Coronary artery (tissue), 2 donors: ENCODE results near the gene MKKS.

Experiments
- DNase-seq: peaks from one replicate; pipeline ENCODE4 v3.0.0-alpha.2; 2017; ENCODE audit warnings: low spot score
- H3K27ac ChIP-seq, 2 donors: fragments of 200-600 bp; sonication (generic); one replicate each; pipeline ENCODE4 v1.5.1; 2016 to 2019
- H3K4me3 ChIP-seq: fragments of 200-600 bp; sonication (generic); 2 replicates; pipeline ENCODE4 v1.5.1; 2016; ENCODE audit warnings: mild to moderate bottlenecking, moderate library complexity
- TF ChIP-seq, protein P1 (sequence below): fragments of 200-600 bp; sonication (generic); IDR thresholded peaks from one replicate; pipeline ENCODE4 v1.5.1; 2019; ENCODE audit warnings: antibody characterized with exemption

MKKS gene

DNA sequence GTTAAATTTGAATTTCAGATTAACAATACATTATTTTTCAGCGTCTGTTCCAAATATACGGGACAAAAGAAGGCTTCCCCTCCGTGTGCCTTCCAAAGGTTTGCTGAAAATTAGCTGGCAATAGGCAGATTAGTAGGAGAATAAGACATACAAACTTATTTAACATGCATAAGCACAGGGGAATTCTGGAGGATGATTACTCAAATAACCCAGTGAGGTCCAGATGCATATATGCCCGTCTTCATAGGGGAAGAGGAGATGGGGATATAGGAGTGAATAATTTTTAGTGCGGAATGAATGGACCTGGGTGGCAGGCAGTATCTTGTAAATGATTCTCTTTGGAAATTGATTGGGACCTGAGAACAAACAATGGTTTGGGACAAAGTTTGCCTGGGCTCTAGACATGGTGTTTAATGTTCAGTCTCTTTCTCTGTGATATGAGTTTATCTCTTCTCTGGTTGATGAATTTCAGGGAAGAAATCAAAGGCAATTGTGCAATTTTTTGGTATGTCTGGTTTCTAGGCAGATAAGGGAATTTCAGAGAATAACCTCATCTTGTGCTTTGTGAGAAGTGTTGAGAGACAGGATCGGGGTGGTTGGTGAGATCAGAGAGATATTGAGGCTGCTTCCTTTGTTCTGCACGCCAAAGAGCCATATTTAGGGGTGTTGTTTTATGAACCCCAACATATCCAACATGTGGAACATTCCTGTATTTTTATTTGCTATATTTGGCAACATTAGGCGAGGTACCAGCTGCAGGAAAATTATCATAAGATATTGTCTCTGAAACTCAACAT is 63.7 kb downstream of the MKKS start:
- Histone ChIP-seq H3K27ac (no peak overlapping the region), H3K4me3 (no peak overlapping the region)
- TF ChIP-seq, protein P1, sequence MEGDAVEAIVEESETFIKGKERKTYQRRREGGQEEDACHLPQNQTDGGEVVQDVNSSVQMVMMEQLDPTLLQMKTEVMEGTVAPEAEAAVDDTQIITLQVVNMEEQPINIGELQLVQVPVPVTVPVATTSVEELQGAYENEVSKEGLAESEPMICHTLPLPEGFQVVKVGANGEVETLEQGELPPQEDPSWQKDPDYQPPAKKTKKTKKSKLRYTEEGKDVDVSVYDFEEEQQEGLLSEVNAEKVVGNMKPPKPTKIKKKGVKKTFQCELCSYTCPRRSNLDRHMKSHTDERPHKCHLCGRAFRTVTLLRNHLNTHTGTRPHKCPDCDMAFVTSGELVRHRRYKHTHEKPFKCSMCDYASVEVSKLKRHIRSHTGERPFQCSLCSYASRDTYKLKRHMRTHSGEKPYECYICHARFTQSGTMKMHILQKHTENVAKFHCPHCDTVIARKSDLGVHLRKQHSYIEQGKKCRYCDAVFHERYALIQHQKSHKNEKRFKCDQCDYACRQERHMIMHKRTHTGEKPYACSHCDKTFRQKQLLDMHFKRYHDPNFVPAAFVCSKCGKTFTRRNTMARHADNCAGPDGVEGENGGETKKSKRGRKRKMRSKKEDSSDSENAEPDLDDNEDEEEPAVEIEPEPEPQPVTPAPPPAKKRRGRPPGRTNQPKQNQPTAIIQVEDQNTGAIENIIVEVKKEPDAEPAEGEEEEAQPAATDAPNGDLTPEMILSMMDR, result no peak
- DNase-seq, result no peak

DNA sequence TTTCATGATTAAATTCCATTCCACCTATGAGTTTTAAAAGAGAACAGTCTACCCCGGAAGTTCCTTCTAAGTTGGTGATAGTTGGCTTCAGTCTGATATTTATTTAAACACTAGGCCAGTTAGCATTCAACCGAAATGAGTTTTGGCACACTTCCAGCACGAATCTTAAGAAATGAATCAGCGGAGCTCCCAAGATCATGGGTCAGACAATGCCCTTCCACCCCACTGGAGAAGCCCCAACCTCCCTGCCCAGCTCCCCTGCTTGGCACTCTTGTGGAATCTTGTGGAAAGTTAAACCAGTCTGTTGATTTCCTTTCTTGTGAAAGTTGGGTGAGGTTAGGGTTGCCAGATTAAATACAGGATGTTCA is 64.3 kb downstream of the MKKS start:
- no peak for DNase-seq
- TF ChIP-seq, protein P1, result no peak
- no peak overlapping the region for H3K27ac ChIP-seq
- H3K4me3 ChIP-seq, result no peak overlapping the region

DNA sequence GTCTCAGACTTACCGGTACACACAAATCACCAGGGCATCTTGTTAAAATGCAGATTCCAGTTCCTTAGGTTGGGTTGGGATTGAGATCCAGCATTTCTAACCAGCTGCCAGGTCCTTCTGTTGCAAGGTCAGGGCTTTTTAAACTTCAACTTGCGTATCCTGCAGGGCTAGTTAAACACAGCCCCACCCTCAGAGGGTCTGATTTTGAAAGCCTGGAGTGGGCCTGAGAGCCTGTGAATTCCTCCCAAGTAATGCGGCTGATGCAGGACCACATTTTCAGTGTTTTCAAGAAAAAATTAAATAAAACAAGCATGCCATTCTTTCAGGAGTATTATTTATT is 65.3 kb downstream of the MKKS start:
- H3K4me3 ChIP-seq, result no peak overlapping the region
- TF ChIP-seq, protein P1, result no peak

DNA sequence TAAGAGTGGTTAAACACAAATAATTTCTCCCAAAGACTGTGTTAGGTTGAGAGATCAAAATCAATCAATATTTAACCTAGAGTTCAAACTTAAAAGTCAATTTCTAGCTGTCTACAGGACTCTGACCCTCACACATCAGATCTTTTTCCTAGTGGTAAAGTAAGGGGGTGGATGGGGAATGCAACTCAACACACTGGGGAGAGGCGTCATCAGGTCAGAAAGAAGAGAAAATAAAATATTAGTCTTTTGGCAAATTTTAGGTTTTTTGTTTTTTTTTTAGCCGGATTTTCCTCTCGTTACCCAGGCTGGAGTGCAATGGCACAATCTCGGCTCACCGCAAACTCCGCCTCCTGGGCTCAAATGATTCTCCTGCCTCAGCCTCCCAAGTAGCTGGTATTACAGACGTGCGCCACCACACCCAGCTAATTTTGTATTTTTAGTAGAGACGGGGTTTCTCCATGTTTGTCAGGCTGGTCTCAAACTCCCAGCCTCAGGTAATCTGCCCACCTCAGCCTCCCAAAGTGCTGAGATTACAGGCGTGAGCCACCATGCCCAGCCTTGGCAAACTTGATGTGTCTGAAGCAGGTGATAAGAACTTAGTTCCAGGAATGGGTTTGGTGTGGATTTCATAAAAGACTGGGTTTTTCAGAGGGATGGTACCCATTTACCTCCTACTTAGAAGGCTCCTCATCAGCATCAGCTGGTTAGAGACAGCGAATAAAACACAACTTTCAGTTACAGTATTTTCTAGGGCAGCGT is 65.9 kb downstream of the MKKS start:
- TF ChIP-seq, protein P1, result no peak
- no peak for DNase-seq
- no peak overlapping the region for H3K4me3 ChIP-seq
- H3K27ac ChIP-seq, result no peak overlapping the region

More for the DNA sequence above, 65.3 kb downstream of the MKKS start:
- DNase-seq, result no peak
- H3K27ac ChIP-seq, result no peak overlapping the region

DNA sequence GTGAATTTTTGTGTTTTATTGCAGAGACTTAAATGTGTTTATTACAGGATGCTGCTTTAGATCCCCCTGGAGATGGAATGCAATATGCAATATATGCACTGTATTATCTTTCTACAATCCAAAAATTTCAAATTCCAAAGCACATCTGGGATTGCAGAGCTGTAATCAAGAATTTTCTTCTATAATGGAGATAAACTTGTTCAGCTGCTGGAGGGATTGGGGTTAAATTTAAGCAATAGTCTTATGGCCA is 66.4 kb downstream of the MKKS start:
- Histone ChIP-seq H3K4me3 (no peak overlapping the region), H3K27ac (no peak overlapping the region)
- TF ChIP-seq, protein P1, result no peak
- no peak for DNase-seq

DNA sequence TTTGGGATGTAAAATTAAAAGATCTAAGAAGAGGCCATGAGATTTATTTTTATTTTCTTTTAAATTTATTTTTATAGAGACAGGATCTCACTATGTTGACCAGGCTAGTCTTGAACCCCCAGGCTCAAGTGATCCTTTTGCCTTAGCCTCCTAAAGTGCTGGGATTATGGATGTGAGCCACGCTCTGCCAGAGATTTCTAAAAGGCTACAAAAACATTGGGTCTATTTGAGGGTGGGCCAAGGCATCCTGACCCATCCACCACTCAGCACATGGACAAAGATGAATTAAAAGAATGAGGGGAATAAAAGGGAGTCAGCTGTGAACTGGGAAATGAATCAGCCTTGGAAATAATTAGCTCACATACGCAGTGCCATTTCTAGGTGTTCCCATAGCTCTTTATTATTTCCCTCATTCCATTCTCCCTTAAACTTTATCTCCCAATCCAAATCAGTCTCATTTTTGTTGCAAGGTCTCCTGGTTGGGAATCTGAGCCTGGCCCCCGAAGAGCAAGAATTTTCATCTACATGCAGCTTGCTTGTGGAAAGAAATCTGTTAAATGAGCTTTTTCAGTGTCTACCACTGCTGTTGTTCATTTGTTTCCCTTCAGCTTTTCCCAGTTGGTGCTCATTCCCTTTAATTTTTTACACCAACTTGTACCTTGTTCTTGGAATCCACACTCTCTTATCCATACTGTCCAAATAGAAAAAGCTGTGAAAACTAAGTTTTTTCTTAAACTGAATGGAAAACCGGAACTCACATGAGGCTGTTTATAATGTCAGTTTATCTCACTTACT is 66.9 kb downstream of the MKKS start:
- no peak overlapping the region for H3K27ac ChIP-seq
- TF ChIP-seq, protein P1, result no peak
- H3K4me3 ChIP-seq, result no peak overlapping the region
- no peak for DNase-seq
